ENCODE results near the gene LRRC8B.

- no peak for TF ChIP-seq ZBTB7A (IDR thresholded peaks at IDR 0.05; ENCODE audit: low read depth)
- no peak for TF ChIP-seq FOXM1 (IDR thresholded peaks at IDR 0.05; ENCODE audit: borderline replicate concordance, low read depth)
- TF ChIP-seq TCF12 (IDR thresholded peaks at IDR 0.05; ENCODE audit: low read depth), result no peak
- no peak for TF ChIP-seq EP300 (IDR thresholded peaks at IDR 0.05; ENCODE audit: borderline replicate concordance)
- no peak for TF ChIP-seq NFIC (IDR thresholded peaks at IDR 0.05)
- no peak for TF ChIP-seq TAF1 (IDR thresholded peaks at IDR 0.05; ENCODE audit: low read depth)
- TF ChIP-seq REST (IDR thresholded peaks at IDR 0.05; ENCODE audit: low read depth), result no peak
- no peak for TF ChIP-seq CREB1 (IDR thresholded peaks at IDR 0.05; ENCODE audit: low read depth)
- no peak for TF ChIP-seq EGR1 (IDR thresholded peaks at IDR 0.05)
- no peak for TF ChIP-seq USF1 (IDR thresholded peaks at IDR 0.05)
- TF ChIP-seq YY1 (IDR thresholded peaks at IDR 0.05; ENCODE audit: low read depth), result no peak
Observed at GRCh38 chr1:89483757-89484077, 40.9 kb upstream of the LRRC8B start.
